ENCODE data around the gene KHDC3L. TPM values are rescaled to one million over a fixed set of nuclear protein-coding genes. Genes with fewer than 3 reads are reported as not detected.

KHDC3L gene
- total and polyA plus RNA-seq, 2 of the 8 experiments (the other 6 are each of a cell fraction or from before 2014, with no cell fraction given), result 0.11 TPM; not detected in 1

DNA sequence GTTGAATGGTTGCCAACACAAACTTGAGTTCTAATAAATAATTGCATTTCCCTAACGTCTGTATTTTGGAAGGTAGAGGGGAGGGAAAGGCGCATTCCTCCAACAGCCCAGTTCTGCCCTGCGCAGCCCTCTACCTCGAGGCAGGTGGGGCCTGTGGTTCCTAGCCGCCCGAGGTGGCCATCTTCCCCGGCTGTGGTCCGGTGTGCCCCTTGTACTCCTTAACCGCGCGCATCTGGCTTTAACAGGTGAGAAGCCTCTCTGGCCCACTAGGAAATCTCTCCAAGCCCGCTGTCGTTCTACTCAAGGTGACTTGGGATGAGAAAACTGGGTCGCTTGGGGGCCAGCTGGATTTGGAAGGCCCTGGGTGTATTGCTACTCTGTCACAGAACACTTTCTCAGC is 1.7 kb downstream of the KHDC3L start:
- H3K18ac ChIP-seq (ENCODE audit: extremely low read depth, low read length), result no peak overlapping the region
- no peak overlapping the region for H2BK120ac ChIP-seq (replicated peaks; ENCODE audit: low read depth, low read length)
- H4K20me1 ChIP-seq (replicated peaks in 1 of 2; ENCODE audit: control insufficient read depth in 1 of 2, insufficient read depth in 2 of 2, low read length in 2 of 2), result no peaks in the 10 kb centered on the region
- WGBS, 2 experiments (ENCODE audit: extremely low coverage in 1 of 2, insufficient coverage in 1 of 2, insufficient read length in 1 of 2, insufficient replicate concordance in 2 of 2, low coverage in 1 of 2, low lambda C conversion rate in 2 of 2, missing lambda C conversion rate in 1 of 2), result 91% methylated on average over 14 of the region's 14 CpGs; no CpG with 5 or more reads in 1 of the 2 experiments
- H3K23ac ChIP-seq (ENCODE audit: insufficient read length), result no peak overlapping the region
- CTCF ChIA-PET (ENCODE audit: partially characterized antibody), result interaction anchor here (1.4 to 2.4 kb wide), 3 partner anchors 13 to 38 kb away, joined by 3 to 12 read pairs (median 6); no protein-coding TSS in a partner anchor
- H3K79me2 ChIP-seq (ENCODE audit: control insufficient read depth in 1 of 2, insufficient read depth in 2 of 2, low read length in 2 of 2), result no peaks in the 10 kb centered on the region
- POLR2A ChIA-PET (ENCODE audit: partially characterized antibody), result interaction anchor here (0.9 kb wide), 1 partner anchor 156 kb away, joined by 3 read pairs; no protein-coding TSS in a partner anchor
- no peaks in the 10 kb centered on the region for H3K23me2 ChIP-seq (ENCODE audit: low read depth, low read length)
- H2BK15ac ChIP-seq (ENCODE audit: low read length), result no peak overlapping the region
- peak overlapping the region; percentile 22 for H4K8ac ChIP-seq (ENCODE audit: extremely low read depth, insufficient read depth, low read length)
- 0 out of 2 replicates have a peak overlapping the region, but pooled peaks have one; percentile 20 for H2AFZ ChIP-seq (ENCODE audit: low read length)
- no peak overlapping the region for H2AK5ac ChIP-seq (ENCODE audit: low read depth, low read length)
- no peaks in the 10 kb centered on the region for H3K36me3 ChIP-seq (ENCODE audit: control insufficient read depth in 2 of 4, insufficient read depth in 4 of 4, low read length in 3 of 4)
- H2BK20ac ChIP-seq (ENCODE audit: low read length), result no peak overlapping the region
- no peak overlapping the region for H3K9ac ChIP-seq (replicated peaks in 1 of 4; ENCODE audit: extremely low read depth in 1 of 4, low read depth in 3 of 4, low read length in 3 of 4)
- H3K14ac ChIP-seq (ENCODE audit: insufficient read length), result no peak overlapping the region
- no peak overlapping the region for H3K27ac ChIP-seq (ENCODE audit: low read depth, low read length)
- peak overlapping the region; percentile 43; the same call in 1 of the 2 replicates for H2BK12ac ChIP-seq (ENCODE audit: low read depth, low read length)
- H2BK5ac ChIP-seq (ENCODE audit: low read depth, low read length), result no peak overlapping the region
- no peak for FAIRE-seq
- no peak overlapping the region for H4K5ac ChIP-seq (ENCODE audit: insufficient read length, low read depth, low read length)
- DNase-seq (ENCODE audit: low read depth in 1 of 2, low spot score in 2 of 2), result no peak
- H3K9me3 ChIP-seq (ENCODE audit: insufficient read depth in 2 of 2, low read depth in 1 of 2, low read length in 1 of 2), result no peaks in the 10 kb centered on the region; a peak in 1 of 4 replicates
- H3K27me3 ChIP-seq (replicated peaks in 1 of 4; ENCODE audit: control insufficient read depth in 3 of 4, extremely low read depth in 1 of 4, insufficient read depth in 3 of 4, low read length in 3 of 4), result no peaks in the 10 kb centered on the region
- no peaks in the 10 kb centered on the region for H3K79me1 ChIP-seq (ENCODE audit: low read depth, low read length)
- H4K91ac ChIP-seq (replicated peaks; ENCODE audit: insufficient read length, low read length), result no peak overlapping the region
- H3K56ac ChIP-seq (replicated peaks; ENCODE audit: insufficient read length, low read depth, low read length), result no peak overlapping the region
- peaks cover 0 to 6% (median 2%) of the 10 kb centered on the region in 4 experiments; a peak in 3 of 7 replicates for H3K4me1 ChIP-seq (replicated peaks in 1 of 4; ENCODE audit: control insufficient read depth in 3 of 4, insufficient read depth in 4 of 4, low read length in 3 of 4)
- no peak overlapping the region for H3K4me2 ChIP-seq (ENCODE audit: insufficient read depth in 1 of 2, low read depth in 2 of 2, low read length in 2 of 2)
- H3K4me3 ChIP-seq (ENCODE audit: extremely low read depth in 1 of 4, insufficient read depth in 2 of 4, low read depth in 3 of 4, low read length in 4 of 4), result no peak overlapping the region
- no peak overlapping the region for H3K4ac ChIP-seq (replicated peaks; ENCODE audit: insufficient read length, low read depth, low read length)
- TF ChIP-seq, protein P1, sequence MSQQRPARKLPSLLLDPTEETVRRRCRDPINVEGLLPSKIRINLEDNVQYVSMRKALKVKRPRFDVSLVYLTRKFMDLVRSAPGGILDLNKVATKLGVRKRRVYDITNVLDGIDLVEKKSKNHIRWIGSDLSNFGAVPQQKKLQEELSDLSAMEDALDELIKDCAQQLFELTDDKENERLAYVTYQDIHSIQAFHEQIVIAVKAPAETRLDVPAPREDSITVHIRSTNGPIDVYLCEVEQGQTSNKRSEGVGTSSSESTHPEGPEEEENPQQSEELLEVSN (IDR thresholded peaks at IDR 0.05), result no peak
- no peak for TF ChIP-seq POLR2AphosphoS5 (IDR thresholded peaks at IDR 0.05; ENCODE audit: low read depth, low read length)
- no peak for TF ChIP-seq RFX5 (IDR thresholded peaks at IDR 0.05; ENCODE audit: borderline replicate concordance, low read depth, low read length)
- no peak for TF ChIP-seq FOSL1 (IDR thresholded peaks at IDR 0.05; ENCODE audit: insufficient read depth, low read depth, low read length)
- no peak for TF ChIP-seq CREB1 (IDR thresholded peaks at IDR 0.05)
- no peak for TF ChIP-seq NRF1 (IDR thresholded peaks at IDR 0.05; ENCODE audit: low read depth, low read length)
- no peak for TF ChIP-seq KDM1A (IDR thresholded peaks at IDR 0.05; ENCODE audit: borderline replicate concordance, low read length)
- TF ChIP-seq SIN3A (conservative IDR thresholded peaks at IDR 0.05 in 1 of 2, IDR thresholded peaks at IDR 0.05 in 1 of 2; ENCODE audit: low read depth in 1 of 2, low read length in 2 of 2), result no peak
- TF ChIP-seq BRCA1 (IDR thresholded peaks at IDR 0.05; ENCODE audit: low read depth, low read length), result no peak

Data from H1 (cell line).